GM19372 (cell line): ENCODE results near the gene PRDM12.

ENCODE experiments used
- ATAC-seq: cut with Tn5 transposase; IDR thresholded peaks from one replicate; pipeline ENCODE4 v1.9.1; 2021; ENCODE audit warnings: mild to moderate bottlenecking, low read depth, moderate library complexity; ENCODE audit not compliant: unreplicated experiment

PRDM12 gene

DNA sequence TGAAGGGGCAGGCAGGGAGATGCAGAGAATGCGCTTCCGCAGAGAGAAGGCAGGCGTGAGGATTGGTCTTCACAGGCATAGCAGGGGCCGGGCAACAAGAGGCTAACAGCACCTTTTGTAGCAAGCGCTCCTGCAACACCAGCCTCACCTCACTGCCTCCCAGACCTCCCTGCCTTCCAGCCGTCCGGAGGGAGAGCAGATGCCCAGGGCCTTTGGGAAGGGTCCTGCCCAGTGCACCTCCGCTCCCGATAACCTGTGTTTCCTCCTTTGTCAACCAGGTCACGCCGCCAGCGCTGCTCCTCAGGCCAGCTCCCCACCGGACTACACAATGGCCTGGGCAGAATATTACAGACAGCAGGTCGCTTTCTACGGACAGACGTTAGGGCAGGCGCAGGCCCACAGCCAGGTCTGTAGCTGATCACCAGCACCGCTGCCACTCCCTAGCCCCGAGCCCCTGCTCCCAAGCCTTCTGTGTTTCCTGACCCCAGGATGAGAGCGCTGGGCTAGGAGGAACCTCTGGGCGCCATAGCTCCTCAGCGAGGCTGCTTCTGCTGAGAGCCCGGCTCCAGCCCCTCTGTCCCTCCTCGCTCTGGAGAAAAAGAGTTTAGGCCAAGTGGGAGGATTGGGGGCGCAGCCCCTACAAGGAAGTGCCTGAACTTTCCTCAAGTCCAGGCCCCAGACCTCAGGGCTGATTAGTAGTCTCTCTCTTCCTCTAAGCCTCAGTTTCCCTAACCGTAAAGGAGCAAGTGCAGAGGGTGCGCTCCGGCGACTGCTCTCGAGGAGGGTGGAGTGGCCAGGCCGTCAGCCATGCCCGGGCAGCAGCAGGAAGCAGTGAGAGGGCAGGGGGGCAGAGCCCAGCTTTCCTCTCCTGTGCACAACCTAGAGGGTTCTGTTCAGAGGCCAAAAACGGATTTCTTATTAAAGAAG is 28.4 kb upstream of the PRDM12 start:
- ATAC-seq = no peak

DNA sequence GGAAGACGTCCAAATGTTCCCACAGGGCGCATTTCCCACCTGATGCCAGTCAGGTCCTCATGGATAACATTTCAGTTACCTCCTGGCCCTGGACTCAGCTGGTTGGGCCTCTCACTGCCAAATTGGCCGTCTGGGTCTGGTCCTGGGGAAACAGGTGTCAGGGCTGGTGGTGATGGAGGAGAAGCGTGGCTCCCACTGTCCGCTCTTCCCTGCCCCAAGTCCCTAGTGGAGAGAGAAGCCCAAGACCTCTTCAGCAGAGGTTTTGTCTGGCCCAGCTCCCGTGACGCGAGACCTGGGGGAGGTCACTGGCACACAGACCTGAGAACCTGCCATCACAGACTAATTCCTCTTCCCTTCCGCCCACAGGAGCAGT is 27.8 kb upstream of the PRDM12 start:
- ATAC-seq = no peak

DNA sequence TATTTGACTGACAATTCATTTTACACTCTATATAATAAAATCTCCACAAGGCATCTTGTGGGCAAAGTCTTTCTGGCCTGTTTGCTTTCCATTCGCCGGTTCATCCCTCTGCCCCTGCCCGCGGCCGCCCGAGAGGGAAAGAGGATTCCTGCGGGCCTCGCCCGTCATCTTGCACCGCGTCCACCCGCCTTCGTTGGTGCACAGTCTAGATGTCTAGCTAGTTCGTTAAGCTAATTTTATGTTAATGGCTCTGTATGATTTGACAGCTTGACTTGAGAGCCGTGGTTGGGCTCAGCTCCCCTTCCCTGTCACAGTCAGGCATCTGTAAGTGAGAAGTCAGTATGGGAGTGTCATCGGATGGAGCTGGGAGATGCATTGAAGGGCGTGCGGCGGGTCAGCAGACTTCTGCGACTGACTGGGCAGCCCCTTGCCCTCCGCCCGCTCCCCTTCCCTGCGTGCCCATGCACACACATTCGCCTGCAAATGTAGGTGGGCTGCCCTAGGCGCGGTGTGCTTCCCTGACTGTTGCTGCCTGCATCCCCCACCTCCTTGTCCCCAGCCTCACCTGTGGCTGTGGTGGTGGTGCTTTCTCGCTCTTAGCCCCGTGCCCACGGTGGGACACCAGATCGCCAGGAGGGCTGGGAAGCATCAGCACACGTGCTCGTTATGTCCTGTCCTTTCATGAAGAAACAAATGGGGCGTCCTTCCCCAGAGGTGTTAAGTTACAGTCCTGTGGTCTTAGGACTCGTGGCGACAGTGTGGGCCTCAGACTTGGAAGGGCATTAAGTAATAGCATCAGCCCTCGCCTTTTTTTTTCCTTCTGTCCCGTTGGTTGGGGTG is 25.9 kb upstream of the PRDM12 start:
- ATAC-seq = no peak

DNA sequence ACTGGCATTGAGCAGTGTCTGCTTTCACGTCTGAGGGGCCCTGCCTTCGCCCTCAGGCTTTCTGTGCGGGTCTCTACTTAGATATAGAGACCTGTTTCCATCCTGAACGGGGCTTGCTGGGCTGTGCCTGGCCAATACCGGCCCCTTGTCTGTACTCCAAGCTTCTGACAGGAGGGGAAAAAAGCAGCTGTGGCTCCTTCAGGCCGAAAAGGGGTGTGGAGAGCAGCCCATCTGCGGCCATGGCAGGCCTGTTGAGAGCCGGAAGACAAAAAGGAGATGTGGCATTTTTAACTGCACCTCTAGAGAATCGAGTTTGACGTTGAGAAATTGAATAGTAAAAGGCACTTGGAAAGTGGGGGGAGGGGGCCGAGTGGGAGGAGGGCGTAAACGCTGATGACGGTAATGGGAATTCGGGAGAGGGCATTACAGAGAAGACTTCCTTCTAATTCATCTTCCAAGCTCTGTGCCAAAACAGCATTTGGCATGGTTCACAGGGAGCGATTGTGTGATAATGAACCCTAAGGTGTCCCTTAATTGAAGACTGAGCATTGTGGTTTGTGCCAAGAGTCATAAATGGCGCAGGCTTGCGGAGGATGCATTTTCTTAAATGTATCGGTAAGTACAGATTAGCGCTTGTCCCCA is 25.1 kb upstream of the PRDM12 start:
- no peak for ATAC-seq

DNA sequence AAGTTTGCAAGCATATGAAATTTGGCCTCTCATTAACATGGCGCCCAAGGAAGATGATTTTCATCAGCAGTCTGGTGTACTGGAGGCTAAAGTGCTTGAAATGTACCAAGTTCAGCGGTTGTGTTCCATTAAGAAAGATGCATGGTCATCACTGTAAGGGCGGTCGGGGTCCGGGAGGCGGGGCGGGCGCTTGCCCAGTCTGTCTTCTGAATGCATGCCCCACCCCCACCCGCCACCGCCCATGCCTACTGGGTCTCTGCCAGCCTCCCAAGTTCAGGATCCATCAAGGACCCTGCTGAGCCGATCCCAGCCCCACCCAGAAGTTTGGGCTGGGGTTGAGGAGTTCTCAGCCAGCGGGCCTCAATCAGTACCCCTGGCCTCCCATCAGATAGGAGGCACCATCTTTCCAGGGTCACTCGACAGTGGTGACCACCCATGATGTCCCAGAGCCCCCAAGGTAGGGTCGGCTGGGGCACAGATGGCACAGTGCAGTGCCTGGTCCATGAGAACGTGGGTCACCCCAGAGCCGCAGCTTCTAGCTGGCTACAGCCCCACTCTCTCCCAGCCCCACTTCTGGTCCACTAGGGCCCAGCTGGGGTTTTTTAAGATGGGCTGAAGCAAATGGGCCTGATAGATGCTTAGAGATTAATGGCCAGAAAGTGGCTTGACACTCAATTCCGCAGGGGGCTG is 24.4 kb upstream of the PRDM12 start:
- ATAC-seq = no peak

GRCh38 chr9:130640681-130641080 is 23.7 kb upstream of the PRDM12 start:
- ATAC-seq = no peak

- no peak for ATAC-seq
Measured at GRCh38 chr9:130642926-130643325, 21.5 kb upstream of the PRDM12 start.

- ATAC-seq = no peak
Measured at GRCh38 chr9:130651221-130651620, 13.2 kb upstream of the PRDM12 start.

DNA sequence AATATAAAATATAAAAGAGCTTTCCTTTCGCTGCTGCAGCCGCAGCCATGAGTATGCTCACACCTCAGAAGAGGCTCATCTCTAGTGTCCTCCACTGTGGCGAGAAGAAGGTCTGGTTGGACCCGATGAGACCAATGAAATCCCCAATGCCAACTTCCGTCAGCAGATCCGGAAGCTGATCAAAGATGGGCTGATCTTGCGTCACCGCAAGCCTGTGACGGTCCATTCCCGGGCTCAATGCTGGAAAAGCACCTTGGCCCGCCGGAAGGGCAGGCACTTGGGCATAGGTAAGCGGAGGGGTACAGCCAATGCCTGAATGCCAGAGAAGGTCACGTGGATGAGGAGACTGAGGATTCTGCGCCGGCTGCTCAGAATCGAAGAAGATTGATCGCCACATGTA is 12.6 kb upstream of the PRDM12 start:
- ATAC-seq = no peak

DNA sequence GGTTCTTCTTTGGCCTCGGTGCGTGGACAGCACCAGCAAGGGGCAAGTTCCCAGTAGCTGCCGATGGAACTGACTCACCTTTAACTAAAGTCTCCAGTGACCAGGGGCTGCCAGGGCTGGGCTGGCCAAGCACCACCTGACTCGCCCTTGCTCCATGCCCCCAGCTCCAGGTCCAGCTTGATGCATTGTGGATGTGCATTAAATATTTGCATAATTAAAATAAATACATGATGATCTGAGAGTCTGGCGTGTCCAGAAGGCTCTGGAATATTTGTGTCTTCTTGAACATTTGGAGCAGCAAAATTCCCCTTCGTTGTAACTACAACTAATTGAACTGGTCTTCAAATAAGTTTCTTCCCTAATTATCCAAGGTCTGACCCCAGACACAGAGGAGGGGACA is 9.5 kb upstream of the PRDM12 start:
- ATAC-seq = no peak

DNA sequence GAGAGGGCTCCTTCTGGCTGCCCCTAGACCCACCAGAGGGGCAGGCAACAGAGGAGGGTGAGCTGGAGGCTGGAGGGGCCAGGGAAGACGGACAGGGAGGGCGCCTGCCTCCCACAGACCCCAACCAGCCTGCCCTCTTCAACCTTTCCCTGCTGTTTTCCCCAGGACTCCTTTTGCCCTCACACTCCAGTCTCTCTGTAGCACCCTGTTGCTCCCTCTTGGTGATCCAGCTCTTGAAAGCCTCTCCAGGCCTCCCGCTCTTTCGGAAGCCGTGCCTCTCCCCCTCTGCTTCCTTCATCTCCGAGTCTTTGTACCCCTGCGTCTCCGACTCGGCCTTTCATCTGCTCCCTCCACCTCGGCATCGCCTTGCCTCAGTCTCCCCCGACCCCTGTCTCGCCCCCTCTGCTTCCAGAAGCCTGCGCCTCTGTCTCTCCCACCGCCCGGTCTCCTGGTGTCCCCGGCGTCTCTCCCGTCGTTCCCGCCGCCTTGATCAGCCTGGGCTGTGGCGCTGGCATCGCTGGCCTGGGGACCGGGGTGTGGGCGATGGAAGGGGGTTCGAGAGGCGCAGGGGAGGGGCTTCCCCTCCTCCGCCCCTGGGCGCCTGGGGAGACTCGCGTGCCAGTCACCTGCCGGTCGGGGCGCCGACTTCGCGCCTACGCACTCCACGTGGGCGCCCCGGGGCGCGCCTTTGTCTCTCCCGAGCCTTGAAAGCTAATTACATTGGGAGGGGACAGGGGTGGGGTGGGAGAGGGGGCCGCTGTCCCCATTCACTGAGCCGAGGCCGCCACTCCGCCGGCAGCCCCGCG is 5.3 kb upstream of the PRDM12 start:
- no peak for ATAC-seq

- no peak for ATAC-seq
Measured at GRCh38 chr9:130659699-130660248, 4.6 kb upstream of the PRDM12 start.

DNA sequence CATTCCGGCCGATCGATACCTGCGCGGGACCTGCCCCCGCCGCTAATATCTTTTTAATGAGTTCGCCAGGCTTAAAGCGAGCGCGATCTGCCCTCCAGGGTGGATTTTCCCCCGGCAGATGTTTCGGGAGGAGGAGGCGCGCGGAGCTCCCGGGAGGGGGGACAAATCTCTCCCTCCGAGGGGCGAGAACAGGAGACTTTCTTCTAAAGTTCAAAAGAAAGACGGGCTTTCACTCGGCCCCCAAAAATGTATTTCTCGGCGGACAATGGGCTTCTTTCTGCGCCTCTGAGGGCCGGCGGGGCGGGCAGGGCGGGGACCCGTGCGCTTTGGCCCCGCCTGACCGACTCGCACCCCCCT is 4.1 kb upstream of the PRDM12 start:
- ATAC-seq = no peak

DNA sequence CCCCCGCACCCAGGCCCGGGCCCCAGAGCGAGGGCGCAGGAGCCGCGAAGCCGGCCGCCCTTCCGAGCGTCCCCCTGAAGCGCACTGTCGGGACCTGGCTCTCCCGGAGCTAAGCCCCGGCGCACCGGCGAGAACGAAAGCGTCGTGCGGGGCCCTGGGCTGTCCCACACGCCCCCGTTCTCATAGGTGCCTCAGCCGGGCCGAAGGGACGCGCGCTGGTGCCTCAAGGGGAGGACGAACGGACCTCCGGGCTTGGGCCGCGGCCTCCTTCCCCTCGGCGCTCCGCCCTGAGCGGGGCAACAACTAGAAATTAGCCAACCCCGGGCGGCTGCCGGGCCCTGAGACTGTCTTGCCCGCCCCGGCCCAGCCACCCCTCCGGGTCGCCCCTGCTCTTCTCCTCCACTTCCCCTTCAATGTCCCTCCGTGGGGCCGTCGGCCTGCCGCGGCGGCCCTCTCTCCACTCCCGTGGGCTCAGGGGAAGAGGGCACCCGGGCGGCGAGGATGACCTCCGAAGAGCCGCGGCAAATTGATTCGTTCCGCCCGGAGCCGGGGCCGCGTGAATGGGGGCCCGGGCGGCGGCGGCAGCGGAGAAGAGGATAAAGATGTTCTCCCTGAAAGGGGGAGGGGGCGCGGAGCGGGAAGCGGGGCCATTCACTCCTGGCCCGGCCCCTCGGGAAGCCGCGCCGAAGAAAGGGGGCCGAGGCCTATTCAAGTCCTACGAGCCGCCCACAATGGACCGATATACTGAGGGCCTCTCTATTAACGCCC is 3.5 kb upstream of the PRDM12 start:
- no peak for ATAC-seq

DNA sequence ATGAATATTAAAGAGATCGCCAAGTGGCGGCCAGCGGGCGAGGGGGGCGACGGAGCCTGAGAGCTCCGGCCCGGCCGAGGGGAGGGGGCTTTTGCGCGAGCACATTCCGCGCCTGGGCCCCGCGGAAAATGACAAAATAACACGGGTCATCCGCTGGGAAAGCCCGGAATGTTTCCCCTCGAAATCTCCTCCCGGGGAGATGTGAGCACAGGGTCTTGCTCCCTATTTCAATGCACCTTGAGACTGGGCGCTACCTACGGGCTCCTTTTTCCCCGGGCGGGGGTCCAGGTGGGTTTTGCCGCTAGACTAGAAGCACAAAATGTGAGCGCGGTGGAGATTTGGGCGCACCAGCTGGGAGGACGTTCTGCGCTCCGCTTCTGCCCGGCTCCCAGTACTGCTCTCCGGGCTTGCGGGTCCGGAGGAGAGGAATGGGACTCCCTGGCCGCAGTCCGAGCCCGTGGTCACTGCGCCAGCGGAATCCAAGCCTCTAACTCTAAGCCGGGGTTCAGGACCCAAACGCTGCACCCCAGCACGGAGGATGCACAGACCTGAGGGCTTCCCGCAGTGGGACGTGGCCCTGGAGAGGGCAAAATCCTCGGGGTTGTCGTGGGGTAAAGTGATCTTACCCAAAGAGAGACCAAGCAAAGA is 2.8 kb upstream of the PRDM12 start:
- no peak for ATAC-seq

GRCh38 chr9:130662099-130662969 is 2.1 kb upstream of the PRDM12 start:
- no peak for ATAC-seq

DNA sequence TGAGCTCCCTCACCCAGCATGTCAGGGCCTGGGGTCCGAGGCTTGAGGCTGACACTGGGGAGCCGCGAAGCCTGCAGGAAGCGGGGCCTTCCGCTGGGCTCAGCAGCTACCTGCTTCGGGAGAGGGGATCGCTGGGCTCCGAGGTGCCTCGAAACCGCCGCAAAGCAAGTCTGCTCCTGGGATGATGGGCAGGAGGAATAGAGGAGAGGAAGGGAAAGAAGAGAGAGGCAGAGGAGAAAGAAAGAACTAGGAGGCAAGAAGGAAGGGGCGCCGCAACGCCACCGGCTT is 1.5 kb upstream of the PRDM12 start:
- ATAC-seq = no peak
